ENCODE measurements around the gene HGS.
A peak's percentile ranks its signal among the peaks of the same experiment; 100 is the strongest.

HGS gene

GRCh38 chr17:81703747-81704654 lies 20.2 kb downstream of the HGS start:
- no peak for DNase-seq (ENCODE audit: low read depth in 2 of 2)

- no peak for DNase-seq (ENCODE audit: low read depth in 2 of 2)
These were observed 21.9 kb downstream of the HGS start for GRCh38 chr17:81705518-81706231.

- DNase-seq (ENCODE audit: low read depth in 2 of 2): no peak
These were observed 22.4 kb downstream of the HGS start for GRCh38 chr17:81706232-81706611.

- no peak for DNase-seq (ENCODE audit: low read depth in 2 of 2)
These were observed 23.2 kb downstream of the HGS start for GRCh38 chr17:81706757-81707624.

- DNase-seq (ENCODE audit: low read depth in 2 of 2): no peak
These were observed 24.2 kb downstream of the HGS start for GRCh38 chr17:81707725-81708646.

GRCh38 chr17:81708739-81709185 lies 25.0 kb downstream of the HGS start:
- DNase-seq (ENCODE audit: low read depth in 2 of 2): no peak

GRCh38 chr17:81710514-81711308 lies 26.9 kb downstream of the HGS start:
- no peak for DNase-seq (ENCODE audit: low read depth in 2 of 2)

- peak; percentile 75 to 79 for DNase-seq (ENCODE audit: low read depth in 2 of 2)
These were observed 28.1 kb downstream of the HGS start, which contains the start of gene SLC25A10 for GRCh38 chr17:81711814-81712467. Gene SLC25A10, plus strand, starts transcription at chr17:81712284. Its CDS starts 143 bp downstream, at chr17:81712427.

GRCh38 chr17:81712468-81713003 lies 28.7 kb downstream of the HGS start:
- DNase-seq (ENCODE audit: low read depth in 2 of 2): no peak

- DNase-seq (ENCODE audit: low read depth in 2 of 2): no peak
These were observed 29.3 kb downstream of the HGS start for GRCh38 chr17:81713004-81713555.

GRCh38 chr17:81713556-81714411 lies 30.0 kb downstream of the HGS start:
- no peak for DNase-seq (ENCODE audit: low read depth in 2 of 2)

GRCh38 chr17:81714412-81715106 lies 30.7 kb downstream of the HGS start:
- no peak for DNase-seq (ENCODE audit: low read depth in 2 of 2)

- no peak for DNase-seq (ENCODE audit: low read depth in 2 of 2)
These were observed 31.5 kb downstream of the HGS start for GRCh38 chr17:81715107-81715871.

GRCh38 chr17:81715872-81716673 lies 32.3 kb downstream of the HGS start:
- no peak for DNase-seq (ENCODE audit: low read depth in 2 of 2)

GRCh38 chr17:81716674-81716996 lies 32.8 kb downstream of the HGS start:
- no peak for DNase-seq (ENCODE audit: low read depth in 2 of 2)

Measured in stimulated activated CD4-positive, alpha-beta T cell treated with anti-CD3 and anti-CD28 coated beads, Interleukin-15, amount 100 ng/mL, for 48 hours (primary cell).